HG03175 (cell line): Measurements from ENCODE around the gene USP6NL.
A peak's percentile ranks its signal among the peaks of the same experiment; 100 is the strongest.

Experiments
- ATAC-seq: cut with Tn5 transposase; IDR thresholded peaks from one replicate; pipeline ENCODE4 v1.9.1; 2021; ENCODE audit warnings: mild to moderate bottlenecking, moderate library complexity; ENCODE audit not compliant: unreplicated experiment

USP6NL gene

GRCh38 chr10:11553773-11554381, 57.6 kb downstream of the USP6NL start:
- peak; percentile 84 for ATAC-seq

GRCh38 chr10:11551916-11552602, 59.4 kb downstream of the USP6NL start:
- no peak for ATAC-seq

GRCh38 chr10:11551104-11551503, 60.3 kb downstream of the USP6NL start:
- no peak for ATAC-seq

- no peak for ATAC-seq
Measured at GRCh38 chr10:11548768-11549099, 62.7 kb downstream of the USP6NL start.

GRCh38 chr10:11548065-11548767, 63.2 kb downstream of the USP6NL start:
- ATAC-seq, result no peak

- no peak for ATAC-seq
Measured at GRCh38 chr10:11546581-11546980, 64.9 kb downstream of the USP6NL start.

GRCh38 chr10:11541296-11541695, 70.2 kb downstream of the USP6NL start:
- ATAC-seq, result no peak

GRCh38 chr10:11539191-11539868, 72.1 kb downstream of the USP6NL start:
- ATAC-seq, result no peak

GRCh38 chr10:11538834-11539190, 72.6 kb downstream of the USP6NL start:
- no peak for ATAC-seq

- ATAC-seq, result no peak
Measured at GRCh38 chr10:11536228-11536627, 75.2 kb downstream of the USP6NL start.

- ATAC-seq, result peak; percentile 38
Measured at GRCh38 chr10:11535346-11535959, 76.0 kb downstream of the USP6NL start.

- no peak for ATAC-seq
Measured at GRCh38 chr10:11533328-11533781, 78.1 kb downstream of the USP6NL start.

GRCh38 chr10:11532306-11532705, 79.1 kb downstream of the USP6NL start:
- no peak for ATAC-seq

GRCh38 chr10:11530806-11531205, 80.6 kb downstream of the USP6NL start:
- ATAC-seq, result no peak

GRCh38 chr10:11529276-11529903, 82.1 kb downstream of the USP6NL start:
- ATAC-seq, result no peak

GRCh38 chr10:11528286-11528685, 83.2 kb downstream of the USP6NL start:
- no peak for ATAC-seq

GRCh38 chr10:11527691-11528255, 83.7 kb downstream of the USP6NL start:
- no peak for ATAC-seq

GRCh38 chr10:11527068-11527467, 84.4 kb downstream of the USP6NL start:
- ATAC-seq, result no peak

- ATAC-seq, result no peak
Measured at GRCh38 chr10:11525503-11525902, 85.9 kb downstream of the USP6NL start.

- ATAC-seq, result no peak
Measured at GRCh38 chr10:11522821-11523245, 88.6 kb downstream of the USP6NL start.
